ENCODE measurements around the gene ACVR1. TPM values are rescaled to one million over a fixed set of nuclear protein-coding genes. Genes with fewer than 3 reads are reported as not detected.

ACVR1 gene
- polyA plus RNA-seq, 1 of the 3 experiments (the other 2 are of a cell fraction): 22.4 TPM

DNA sequence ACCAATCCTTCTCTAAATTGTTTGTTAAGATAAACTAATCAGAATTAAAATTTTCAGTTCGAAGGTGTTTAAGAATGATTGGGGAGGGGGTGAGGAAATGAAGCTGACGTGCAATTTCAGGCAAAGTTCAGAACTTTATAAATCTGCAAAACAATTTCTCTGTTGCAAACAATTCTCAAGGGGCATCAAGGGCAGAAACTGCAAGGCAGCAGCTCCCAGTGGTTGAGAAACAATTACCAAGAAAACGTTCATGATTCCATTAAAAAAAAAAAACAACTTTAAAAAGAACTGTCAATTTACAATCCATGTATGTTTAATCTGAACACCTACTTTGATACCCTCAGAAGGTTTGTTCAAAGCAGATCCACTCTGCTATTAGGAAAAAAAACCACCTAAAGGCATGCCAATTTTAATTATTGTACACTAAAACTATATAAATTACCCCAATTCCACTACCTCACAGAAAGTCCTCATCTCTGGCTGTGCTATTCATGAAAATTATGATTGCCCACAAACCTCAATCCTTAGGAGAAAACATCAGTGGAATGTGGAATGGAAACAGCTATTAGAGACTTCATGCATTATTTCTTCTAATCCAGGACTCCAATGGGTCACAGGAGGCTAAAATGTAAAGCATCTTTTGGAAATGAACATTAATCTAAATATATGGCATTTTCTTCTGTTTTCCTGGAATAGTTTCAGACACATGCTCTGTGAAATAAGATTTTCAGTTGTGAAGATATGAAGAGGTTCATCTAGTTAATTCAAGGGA is 127.6 kb downstream of the ACVR1 start:
- Histone ChIP-seq H3K4me3 (ENCODE audit: low read depth in 2 of 2, low read length in 1 of 2) (no peak overlapping the region), H3K4me2 (no peak overlapping the region), H4K20me1 (ENCODE audit: insufficient read depth) (0 out of 2 replicates have a peak, but pooled peaks cover 3% of the 10 kb centered on the region), H3F3A (replicated peaks; ENCODE audit: insufficient read depth) (no peaks in the 10 kb centered on the region), H3K9ac (no peak overlapping the region), H2AFZ (ENCODE audit: low read depth) (no peak overlapping the region), H3K27ac (ENCODE audit: low read depth in 2 of 2, low read length in 1 of 2) (peak overlapping the region; percentile 6 to 64; a peak in 2 of 4 replicates), H3K9me3 (no peaks in the 10 kb centered on the region), H3K27me3 (ENCODE audit: insufficient read depth) (no peaks in the 10 kb centered on the region), H3K79me2 (ENCODE audit: insufficient read depth) (no peaks in the 10 kb centered on the region), H3K4me1 (ENCODE audit: control insufficient read depth in 1 of 2, insufficient read depth in 2 of 2, low read depth in 1 of 2, low read length in 1 of 2) (peaks cover 12 to 22% of the 10 kb centered on the region in 2 experiments), H3K9me2 (no peaks in the 10 kb centered on the region), H3K36me3 (replicated peaks in 1 of 2; ENCODE audit: control insufficient read depth in 1 of 2, insufficient read depth in 2 of 2, low read length in 1 of 2) (peaks cover 13 to 16% of the 10 kb centered on the region in 2 experiments)
- CTCF ChIA-PET: interaction anchor here (0.6 kb wide), 1 partner anchor 494 kb away, joined by 3 read pairs; no protein-coding TSS in a partner anchor
- POLR2A ChIA-PET: no interaction called here
- TF ChIP-seq FOSL2 (IDR thresholded peaks at IDR 0.05; ENCODE audit: borderline replicate concordance, low read depth): no peak
- TF ChIP-seq SIN3A (IDR thresholded peaks at IDR 0.05; ENCODE audit: borderline replicate concordance, low read depth, low read length): no peak
- no peak for TF ChIP-seq CHD2 (IDR thresholded peaks at IDR 0.05; ENCODE audit: low read length, partially characterized antibody)
- TF ChIP-seq MEF2A (IDR thresholded peaks at IDR 0.05; ENCODE audit: borderline replicate concordance, low read depth): no peak
- TF ChIP-seq RCOR1 (IDR thresholded peaks at IDR 0.05; ENCODE audit: low read length): no peak
- TF ChIP-seq ELF1 (IDR thresholded peaks at IDR 0.05): no peak
- no peak for TF ChIP-seq FOXM1 (IDR thresholded peaks at IDR 0.05; ENCODE audit: low read depth)
- TF ChIP-seq, protein P1, sequence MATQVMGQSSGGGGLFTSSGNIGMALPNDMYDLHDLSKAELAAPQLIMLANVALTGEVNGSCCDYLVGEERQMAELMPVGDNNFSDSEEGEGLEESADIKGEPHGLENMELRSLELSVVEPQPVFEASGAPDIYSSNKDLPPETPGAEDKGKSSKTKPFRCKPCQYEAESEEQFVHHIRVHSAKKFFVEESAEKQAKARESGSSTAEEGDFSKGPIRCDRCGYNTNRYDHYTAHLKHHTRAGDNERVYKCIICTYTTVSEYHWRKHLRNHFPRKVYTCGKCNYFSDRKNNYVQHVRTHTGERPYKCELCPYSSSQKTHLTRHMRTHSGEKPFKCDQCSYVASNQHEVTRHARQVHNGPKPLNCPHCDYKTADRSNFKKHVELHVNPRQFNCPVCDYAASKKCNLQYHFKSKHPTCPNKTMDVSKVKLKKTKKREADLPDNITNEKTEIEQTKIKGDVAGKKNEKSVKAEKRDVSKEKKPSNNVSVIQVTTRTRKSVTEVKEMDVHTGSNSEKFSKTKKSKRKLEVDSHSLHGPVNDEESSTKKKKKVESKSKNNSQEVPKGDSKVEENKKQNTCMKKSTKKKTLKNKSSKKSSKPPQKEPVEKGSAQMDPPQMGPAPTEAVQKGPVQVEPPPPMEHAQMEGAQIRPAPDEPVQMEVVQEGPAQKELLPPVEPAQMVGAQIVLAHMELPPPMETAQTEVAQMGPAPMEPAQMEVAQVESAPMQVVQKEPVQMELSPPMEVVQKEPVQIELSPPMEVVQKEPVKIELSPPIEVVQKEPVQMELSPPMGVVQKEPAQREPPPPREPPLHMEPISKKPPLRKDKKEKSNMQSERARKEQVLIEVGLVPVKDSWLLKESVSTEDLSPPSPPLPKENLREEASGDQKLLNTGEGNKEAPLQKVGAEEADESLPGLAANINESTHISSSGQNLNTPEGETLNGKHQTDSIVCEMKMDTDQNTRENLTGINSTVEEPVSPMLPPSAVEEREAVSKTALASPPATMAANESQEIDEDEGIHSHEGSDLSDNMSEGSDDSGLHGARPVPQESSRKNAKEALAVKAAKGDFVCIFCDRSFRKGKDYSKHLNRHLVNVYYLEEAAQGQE (IDR thresholded peaks at IDR 0.05; ENCODE audit: low read depth, low read length): no peak
- no peak for TF ChIP-seq NFIC (IDR thresholded peaks at IDR 0.05; ENCODE audit: borderline replicate concordance)
- no peak for TF ChIP-seq EZH2phosphoT487 (IDR thresholded peaks at IDR 0.05; ENCODE audit: borderline replicate concordance, low read depth)
- no peak for TF ChIP-seq RXRA (IDR thresholded peaks at IDR 0.05; ENCODE audit: borderline replicate concordance, low read depth)
- TF ChIP-seq, protein P2, sequence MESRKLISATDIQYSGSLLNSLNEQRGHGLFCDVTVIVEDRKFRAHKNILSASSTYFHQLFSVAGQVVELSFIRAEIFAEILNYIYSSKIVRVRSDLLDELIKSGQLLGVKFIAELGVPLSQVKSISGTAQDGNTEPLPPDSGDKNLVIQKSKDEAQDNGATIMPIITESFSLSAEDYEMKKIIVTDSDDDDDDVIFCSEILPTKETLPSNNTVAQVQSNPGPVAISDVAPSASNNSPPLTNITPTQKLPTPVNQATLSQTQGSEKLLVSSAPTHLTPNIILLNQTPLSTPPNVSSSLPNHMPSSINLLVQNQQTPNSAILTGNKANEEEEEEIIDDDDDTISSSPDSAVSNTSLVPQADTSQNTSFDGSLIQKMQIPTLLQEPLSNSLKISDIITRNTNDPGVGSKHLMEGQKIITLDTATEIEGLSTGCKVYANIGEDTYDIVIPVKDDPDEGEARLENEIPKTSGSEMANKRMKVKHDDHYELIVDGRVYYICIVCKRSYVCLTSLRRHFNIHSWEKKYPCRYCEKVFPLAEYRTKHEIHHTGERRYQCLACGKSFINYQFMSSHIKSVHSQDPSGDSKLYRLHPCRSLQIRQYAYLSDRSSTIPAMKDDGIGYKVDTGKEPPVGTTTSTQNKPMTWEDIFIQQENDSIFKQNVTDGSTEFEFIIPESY (IDR thresholded peaks at IDR 0.05; ENCODE audit: borderline replicate concordance, low read depth): no peak
- TF ChIP-seq, protein P3, sequence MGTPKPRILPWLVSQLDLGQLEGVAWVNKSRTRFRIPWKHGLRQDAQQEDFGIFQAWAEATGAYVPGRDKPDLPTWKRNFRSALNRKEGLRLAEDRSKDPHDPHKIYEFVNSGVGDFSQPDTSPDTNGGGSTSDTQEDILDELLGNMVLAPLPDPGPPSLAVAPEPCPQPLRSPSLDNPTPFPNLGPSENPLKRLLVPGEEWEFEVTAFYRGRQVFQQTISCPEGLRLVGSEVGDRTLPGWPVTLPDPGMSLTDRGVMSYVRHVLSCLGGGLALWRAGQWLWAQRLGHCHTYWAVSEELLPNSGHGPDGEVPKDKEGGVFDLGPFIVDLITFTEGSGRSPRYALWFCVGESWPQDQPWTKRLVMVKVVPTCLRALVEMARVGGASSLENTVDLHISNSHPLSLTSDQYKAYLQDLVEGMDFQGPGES (IDR thresholded peaks at IDR 0.05; ENCODE audit: low read depth, low read length): no peak
- TF ChIP-seq GABPA (IDR thresholded peaks at IDR 0.05; ENCODE audit: low read depth): no peak
- TF ChIP-seq JUND (IDR thresholded peaks at IDR 0.05): no peak
- TF ChIP-seq GATA2 (CRISPR knock-in tag; IDR thresholded peaks at IDR 0.05): no peak
- no peak for DNase-seq
- WGBS (ENCODE audit: low lambda C conversion rate): 82% methylated on average over 3 of the region's 3 CpGs

Data from SK-N-SH (cell line).